DMS79 (cell line): ENCODE measurements around the gene SCARF2.
"Not testable (repeated sequence)": the region's sequence is repeated elsewhere in the genome, so short reads cannot be mapped to it uniquely, and the experiment has no call there.

ENCODE experiments used
- DNase-seq: peaks from one replicate; lab custom pipeline; 2025; lab: John Stamatoyannopoulos, UW

The SCARF2 gene

DNA sequence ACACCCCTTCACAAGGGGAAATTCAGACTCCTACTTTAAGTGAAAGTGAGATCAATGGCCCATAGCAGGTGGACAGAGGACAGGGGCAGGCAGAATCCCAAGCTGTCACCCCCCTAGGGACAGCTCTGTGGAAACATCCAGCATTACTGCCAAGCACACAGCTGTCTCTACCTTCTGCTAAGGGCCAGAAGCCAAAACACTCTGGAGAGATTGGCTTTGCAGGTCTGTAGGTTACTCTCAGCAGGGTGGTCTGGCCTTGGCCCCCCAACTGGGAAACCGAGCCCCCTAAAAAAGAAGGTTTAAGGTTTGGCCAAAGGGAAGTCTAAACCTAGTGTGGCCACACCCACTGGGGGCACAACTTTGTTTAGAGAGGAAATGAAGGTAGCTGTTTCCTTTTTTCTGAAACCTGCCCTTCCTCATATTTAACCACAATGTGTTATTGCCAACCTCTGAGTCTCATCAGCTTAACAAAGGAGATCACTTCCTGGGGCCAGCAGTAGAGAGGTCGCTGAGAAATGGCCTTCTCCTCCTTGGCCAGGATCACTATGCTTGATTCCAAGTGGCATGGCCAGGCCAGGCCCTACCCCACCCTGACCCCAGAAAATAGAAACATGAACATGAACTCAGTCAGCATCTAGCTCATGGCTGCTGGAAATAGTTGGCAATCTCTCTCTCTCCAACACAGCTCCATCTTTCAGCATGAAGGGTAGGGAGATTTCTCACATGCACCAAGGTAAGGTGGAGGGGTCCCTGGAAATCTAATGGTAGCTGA lies 25.9 kb upstream of the SCARF2 start:
- DNase-seq = no peak

DNA sequence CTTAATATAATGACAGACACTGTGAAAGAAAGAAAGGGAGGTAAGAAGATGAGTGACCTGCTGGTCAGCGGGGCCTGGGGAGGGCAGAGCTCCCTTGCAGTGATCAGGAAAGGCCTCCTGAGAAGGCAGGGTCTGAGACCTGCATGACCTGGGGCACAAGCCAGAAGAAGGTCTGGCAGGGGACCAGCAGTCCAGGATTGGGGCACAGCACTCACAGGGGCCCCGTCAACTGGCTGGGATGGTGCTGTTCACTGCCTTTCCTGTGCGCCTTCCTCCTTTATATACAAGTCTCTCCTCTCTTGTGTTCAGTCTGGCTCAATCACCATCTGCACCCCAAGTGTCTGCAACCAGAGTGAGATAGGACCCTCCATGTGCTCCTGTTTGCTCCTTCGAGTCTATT lies 22.2 kb upstream of the SCARF2 start:
- no peak for DNase-seq

DNA sequence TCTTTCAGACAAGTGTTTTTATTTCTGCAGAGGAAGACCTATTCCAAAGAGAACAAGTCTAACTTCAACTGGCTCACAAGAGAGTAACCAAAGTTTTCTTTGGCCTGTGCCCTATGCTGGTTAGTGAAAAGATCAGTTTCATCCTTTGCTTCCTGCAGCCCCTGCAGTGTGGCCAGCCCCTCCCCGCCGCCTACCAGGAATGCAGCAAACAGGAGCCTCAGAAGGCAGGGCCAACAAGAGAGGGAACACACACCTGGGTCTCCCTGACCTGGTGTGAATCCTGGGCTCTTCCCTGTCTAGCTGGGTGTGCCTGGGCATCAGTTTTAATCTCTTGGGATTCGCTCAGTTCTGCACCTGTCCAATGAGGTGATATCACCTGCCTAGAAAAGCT lies 21.5 kb upstream of the SCARF2 start:
- no peak for DNase-seq

DNA sequence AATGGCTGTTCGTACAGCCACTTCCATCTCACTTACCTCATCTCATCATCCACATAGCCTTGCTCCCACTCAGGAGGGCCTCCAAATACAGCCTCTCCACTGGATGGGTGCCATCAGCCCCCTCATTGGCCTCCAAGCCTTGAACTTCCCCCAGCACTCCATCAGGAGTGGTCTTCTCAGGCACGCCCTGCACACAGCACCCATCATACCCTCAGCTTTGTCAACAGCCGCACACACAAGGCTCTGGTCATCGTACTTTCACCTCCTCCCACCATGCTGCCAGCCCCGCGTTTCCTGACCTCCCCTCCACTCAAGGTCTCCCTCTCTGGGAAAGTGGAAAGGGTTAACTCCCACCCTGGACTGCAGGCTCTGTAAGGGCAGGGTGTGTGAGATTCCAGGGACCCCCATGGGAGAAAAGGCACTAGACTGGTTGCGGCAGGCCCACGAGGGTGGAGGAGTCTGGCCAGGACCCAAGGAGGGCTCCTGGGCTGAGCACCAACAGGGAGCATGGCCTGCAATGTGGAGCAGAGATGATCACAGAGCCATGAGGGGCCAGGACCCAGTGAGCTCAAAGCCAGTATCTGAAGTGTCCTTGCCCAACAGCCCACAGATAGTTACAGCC lies 21.0 kb upstream of the SCARF2 start:
- no peak for DNase-seq

DNA sequence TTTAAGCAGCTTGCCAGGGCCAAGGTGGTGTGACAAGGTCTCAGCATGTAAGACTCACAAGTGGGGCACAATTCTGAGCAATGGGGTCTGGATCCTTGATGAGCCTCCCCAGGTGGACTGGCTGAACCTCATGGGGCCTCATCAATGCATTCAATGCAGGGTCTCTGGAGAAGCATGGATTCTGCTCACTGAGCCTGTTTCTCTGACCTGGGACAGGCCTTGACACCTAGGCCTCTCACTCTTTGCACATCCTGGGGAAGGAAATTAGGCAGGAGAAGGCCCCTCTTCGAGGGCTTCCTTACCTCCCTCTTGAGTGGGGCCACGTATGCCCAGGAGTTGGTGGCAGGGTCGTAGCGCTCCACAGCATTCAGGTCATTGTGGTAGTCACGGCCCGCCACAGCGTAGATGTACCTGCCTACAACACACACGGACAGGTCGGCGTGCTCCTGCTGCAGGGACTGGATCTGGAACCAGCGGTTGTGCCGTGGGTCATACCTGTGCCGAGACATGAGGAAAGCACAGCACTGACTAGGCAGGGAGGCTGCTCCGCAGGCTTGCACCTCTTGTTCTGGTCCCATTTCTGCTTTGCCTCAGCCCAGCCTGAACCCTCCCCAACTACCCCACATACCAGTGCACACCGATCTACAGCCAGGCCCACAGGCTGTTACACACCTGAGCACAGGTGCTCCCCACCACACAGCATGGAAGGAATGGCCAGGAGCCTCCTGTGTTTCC lies 20.0 kb upstream of the SCARF2 start:
- no peak for DNase-seq

DNA sequence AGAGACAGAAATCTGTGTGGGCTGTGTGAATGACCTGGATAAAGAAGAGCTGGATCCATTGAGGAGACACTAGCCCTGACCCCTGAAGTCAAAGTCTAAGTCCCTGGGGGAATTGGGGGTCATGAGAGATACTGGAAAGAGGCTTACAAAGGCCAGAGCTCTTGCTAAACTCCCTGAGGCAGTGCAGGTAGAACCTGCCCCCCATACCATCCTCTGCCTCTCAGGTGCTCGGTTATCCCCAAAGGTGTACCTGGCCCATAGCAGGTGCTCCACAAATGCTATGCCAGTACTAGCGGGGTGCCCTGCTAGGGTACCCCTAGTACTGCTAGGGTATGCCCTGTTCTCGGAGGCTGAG lies 19.1 kb upstream of the SCARF2 start:
- DNase-seq = no peak

DNA sequence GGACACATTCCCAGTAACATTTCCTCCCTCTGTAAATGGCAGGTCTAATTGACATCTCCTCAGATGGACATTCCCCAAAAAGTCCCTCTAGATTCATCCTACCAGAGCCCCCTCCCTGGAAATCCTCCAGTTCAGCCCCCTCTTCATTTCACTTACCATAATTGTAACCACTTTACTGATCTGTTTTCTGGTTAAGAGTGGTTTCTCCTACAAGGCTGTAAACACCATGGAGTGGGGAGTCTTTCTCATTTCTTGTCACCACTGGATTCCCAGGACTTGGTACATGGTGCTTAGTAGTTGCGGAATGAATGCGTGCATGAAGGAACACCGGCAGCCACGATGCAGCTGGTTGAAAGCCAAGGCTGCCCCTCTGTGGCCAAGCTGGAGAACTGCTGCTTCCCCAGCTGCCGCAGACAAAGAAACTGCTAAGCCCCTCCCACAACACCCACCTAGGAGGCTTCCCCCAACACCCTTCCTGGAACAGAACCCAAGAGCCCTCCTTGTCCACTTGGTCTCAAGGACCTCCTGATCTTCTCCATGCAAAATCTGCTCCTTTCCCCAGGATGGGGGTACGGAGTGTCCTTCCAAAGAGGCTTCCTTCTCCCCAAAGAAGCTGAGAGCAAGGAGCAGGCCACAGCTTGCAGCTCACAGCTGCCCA lies 18.6 kb upstream of the SCARF2 start:
- peak; percentile 48 for DNase-seq

DNA sequence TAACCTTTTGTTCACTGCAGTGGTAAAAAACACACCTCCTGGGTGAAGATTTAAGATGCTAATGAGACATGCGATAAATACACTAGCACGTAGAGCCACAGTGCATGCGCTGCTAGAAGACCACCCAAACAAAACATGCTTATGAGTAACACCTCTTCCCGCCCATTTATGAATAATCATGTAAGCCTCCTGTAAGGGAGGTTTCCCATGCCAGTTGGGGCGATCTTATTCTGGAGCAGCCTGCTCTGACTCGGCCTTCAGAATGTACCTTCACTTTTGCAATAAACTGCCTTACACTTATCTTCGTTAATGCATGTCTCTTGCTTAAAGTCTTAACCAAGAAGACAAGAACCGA lies 18.1 kb upstream of the SCARF2 start:
- DNase-seq = no peak

DNA sequence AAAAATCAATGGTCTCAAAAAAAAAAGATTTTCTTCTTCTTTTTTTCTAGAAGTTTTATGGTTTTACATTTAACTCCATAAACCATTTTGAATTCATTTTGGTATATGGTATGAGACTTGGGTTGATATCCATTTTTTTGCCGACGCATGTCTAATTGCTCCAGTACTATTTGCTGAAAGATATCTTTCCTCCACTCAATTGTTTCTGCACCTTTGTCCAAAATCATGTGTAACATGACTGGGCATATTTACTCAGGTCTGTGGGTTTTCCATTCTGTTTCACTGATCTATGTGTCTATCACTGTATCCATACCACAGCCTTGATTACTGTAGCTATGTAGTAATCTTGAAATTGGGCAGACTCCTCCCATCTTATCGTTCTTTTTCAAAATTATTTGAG lies 15.6 kb upstream of the SCARF2 start:
- no peak for DNase-seq

DNA sequence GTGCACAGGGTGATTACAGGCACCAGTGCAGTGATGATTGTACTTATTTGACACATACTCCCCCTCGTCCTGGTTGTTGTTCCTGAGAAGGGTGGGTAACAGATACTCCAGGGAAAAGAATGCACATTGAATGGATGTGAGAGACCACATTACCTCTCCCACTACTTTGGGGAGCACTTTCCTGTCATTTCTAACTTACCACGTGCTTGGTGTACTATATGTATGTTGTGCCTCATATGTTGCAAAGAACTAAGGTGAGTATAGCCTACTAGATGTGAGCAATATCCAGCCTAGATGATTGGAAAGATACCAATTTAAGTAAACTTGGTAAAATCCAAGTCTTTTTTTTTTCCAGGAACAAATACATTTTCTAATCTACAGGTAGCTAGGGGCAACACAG lies 14.3 kb upstream of the SCARF2 start:
- DNase-seq = no peak

DNA sequence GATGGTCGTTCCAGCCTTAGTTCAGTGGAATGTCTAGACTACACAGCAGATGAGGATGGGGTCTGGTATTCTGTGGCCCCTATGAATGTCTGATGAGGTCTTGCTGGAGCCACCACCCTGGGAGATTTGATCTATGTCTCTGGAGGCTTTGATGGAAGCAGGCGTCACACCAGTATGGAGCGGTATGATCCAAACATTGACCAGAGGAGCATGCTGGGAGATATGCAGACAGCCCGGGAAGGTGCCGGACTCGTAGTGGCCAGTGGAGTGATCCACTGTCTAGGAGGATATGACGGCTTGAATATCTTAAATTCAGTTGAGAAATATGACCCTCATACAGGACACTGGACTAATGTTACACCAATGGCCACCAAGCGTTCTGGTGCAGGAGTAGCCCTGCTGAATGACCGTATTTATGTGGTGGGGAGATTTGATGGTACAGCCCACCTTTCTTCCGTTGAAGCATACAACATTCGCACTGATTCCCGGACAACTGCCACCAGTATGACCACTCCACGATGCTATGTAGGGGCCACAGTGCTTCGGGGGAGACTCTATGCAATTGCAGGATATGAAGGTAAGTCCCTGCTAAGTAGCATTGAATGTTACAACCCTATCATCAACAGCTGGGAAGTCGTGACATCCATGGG lies 13.6 kb upstream of the SCARF2 start:
- not testable (repeated sequence) for DNase-seq

DNA sequence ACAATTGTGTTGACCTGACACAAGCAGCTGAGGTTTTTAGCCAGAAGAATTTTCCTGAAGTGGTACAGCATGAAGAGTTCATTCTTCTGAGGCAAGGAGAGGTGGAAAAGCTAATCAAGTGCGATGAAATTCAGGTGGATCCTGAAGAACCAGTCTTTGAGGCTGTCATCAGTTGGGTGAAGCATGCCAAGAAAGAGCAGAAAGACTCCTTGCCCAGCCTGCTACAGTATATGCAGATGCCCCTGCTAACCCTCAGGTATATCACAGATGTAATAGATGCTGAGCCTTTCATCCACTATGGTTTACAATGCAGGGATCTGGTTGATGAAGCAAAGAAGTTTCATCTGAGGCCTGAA lies 12.9 kb upstream of the SCARF2 start:
- no peak for DNase-seq

DNA sequence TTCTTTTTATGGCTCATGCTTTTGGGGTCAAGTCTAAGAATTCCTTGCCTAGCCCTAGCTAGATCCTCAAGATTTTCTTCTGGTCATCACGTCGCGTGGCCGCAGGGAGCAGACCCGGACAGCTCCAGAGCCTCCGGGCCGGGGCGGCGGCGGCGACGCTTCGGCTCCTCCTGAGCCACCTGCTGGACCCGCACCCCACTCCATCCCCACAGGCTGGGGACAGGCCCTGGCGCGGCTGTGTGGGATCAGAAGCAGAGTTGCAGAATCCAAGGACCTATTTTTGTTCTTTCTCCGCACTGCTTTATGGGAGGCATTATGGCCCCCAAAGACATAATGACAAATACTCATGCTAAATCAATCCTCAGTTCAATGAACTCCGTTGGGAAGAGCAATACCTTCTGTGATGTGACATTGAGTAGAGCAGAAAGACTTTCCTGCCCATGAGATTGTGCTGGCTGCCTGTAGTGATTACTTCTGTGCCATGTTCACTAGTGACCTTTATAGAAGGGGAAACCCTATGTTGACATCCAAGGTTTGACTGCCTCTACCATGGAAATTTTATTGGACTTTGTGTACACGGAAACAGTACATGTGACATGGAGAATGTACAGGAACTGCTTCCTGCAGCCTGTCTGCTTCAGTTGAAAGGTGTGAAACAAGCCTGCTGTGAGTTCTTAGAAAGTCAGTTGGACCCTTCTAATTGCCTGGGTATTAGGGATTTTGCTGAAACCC lies 12.4 kb upstream of the SCARF2 start:
- DNase-seq = no peak

DNA sequence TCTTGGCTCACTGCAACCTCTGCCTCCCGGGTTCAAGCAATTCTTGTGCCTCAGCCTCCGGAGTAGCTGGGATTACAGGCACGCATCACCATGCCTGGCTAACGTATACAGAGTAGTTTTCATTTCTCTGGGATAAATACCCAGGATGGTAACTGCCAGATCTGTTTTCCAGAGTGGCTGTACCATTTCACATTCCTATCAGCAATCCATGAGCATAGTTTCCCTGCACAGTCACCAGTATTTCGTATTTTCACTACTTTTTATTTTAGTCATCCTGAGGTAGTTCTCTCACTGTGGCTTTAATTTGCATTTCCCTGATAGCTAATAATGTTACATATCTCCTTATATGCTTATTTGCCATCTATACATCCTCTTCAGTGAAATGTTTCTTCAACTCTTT lies 11.0 kb upstream of the SCARF2 start:
- DNase-seq = no peak

DNA sequence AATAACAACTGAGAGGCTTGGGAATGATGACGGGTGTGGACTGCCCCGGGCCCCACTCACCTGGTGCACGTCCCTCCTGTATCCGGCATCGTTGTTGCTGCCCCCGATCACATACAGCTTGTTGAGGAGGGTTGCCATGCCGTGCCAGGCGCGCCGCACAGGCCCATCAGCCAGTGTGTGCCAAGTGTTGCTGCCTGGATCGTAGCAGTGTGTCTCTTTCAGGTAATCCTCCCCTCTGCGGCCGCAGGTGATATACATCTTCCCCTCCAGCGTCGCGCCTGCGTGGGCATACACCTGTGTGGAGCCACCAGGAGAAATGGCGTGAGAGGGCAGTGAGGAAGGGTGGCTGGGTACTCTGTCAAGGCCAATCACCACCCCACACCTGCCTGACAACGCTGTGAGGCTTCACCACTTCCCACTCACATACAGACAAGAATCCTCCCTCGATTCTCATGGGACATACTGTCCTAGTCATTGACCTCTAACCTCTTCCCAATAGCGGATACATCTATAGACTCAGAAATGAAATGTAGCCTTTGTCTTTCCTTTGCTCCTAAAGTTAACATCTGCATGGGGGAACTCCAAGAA lies 8.9 kb upstream of the SCARF2 start:
- DNase-seq = no peak

DNA sequence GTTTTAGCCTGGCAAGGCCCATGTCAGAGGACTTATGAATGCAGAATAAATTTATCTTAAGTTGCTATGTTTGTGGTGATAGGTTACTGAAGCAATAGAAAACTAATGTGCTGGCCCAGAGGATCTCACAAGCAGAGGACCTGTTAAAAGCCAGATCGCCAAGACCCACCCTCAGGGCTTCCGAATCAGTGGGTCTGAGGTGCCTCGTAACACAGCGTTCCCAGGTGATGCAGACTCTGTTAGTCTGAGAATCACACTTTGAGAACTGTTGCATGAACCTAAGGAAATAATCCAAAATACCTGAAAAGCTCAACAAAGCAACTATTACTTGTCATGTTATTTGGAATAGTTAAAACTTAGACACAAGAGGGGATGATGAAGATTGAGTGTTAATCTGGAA lies 6.7 kb upstream of the SCARF2 start:
- no peak for DNase-seq

DNA sequence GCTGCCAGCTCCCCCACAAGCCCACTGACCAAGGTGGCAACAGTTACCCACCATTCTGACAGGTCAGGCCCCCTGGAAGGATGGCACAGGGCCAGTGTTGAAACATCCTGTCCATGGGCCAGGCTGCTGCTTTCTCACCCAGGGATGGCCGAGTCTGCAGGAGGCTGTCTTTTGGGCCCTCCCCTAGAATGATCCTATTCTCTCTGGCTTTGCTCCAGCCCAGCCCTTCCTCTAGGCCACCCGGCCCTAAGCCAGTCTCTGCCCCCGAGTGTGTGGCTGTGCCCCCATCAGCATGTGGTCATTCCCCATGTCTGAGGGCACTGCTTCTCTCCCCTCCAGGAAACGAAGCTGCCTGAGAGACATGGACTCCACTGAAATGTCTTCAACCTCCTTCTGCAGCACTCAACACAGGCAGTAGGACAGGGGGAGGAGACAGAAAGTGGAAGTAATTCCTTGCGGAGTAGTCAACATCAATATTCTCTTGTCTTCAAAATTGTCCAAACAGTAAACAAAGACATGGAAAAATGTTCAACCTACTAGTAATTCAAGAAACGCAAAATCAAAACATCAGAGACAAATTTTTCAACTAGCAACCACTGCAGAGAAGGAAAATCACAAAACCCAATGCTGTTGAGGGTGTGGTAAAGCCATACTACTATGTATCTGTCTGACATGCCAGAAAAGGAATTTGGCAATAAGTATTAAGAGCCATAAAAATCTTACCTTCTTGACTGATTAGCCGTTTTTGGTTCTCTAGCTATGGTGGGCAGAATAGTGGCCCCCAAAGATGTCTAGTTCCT lies 5.1 kb upstream of the SCARF2 start:
- DNase-seq = no peak

DNA sequence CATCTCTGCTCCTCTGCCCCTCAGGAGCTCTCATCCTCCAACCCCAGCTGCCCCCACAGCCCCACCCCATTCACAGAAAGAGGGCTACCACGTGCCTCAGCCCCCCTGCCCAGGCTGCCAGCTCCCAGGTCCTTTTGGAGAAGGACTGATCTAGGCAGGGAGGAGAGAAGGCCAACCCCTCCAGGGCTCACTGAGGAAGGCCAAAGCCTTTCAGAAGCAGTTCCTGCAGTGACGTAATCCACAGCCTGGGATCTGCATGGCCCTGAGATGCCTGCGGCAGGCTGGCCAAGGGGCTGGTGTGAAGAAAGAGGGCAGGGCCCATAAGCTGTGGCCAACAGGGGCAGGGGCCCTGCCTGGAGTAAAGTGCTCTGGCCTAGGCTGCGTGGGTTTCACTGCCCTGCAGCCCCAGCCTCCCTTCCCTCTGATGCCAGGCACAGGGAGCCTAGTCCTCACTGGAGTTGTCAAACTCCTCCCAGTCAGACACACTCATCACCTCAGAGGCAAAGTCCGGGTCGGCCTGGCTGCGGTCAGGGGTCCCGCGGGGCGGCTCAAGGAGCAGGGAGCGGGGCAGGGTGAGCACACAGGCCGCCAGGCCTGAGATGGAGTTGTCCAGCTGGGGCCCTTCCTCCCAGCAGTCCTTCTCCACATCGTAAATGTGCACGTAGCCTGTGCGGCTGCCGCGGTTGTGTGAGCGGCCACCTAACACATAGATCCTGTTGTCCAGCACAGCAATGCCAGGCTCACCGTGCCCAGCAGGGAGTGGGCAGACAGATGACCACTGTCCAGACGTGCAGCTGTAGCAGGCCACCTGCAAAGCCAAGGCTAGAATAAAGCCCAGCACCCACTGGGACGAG lies 4.2 kb upstream of the SCARF2 start:
- DNase-seq = no peak
